Dermis blood vessel endothelial cell (primary cell): ENCODE data around the gene UBAC2. TPM values are rescaled to one million over a fixed set of nuclear protein-coding genes. Genes with fewer than 3 reads are reported as not detected.

ENCODE experiments used
- DNase-seq: peaks from one replicate; pipeline ENCODE4 v3.0.0; 2010
- total RNA-seq: library from RNA; depleted of rRNA; stranded (reverse); fragments of >200 nt; gene quantifications from 2 replicates; pipeline ENCODE4 v1.2.3, GENCODE V29; 2014

Gene UBAC2
- total RNA-seq, 1 donor from 2014 or later = 48.8 TPM

GRCh38 chr13:99314640-99315176 lies 114.1 kb downstream of the UBAC2 start:
- DNase-seq = peak; percentile 98

- no peak for DNase-seq
These were observed 114.5 kb downstream of the UBAC2 start for GRCh38 chr13:99315186-99315585.

GRCh38 chr13:99316224-99316623 lies 115.6 kb downstream of the UBAC2 start:
- DNase-seq = no peak

- DNase-seq = peak; percentile 25
These were observed 116.1 kb downstream of the UBAC2 start for GRCh38 chr13:99316657-99317256.

GRCh38 chr13:99320693-99321481 lies 120.2 kb downstream of the UBAC2 start:
- DNase-seq = peak; percentile 96

GRCh38 chr13:99321709-99322108 lies 121.1 kb downstream of the UBAC2 start:
- no peak for DNase-seq

GRCh38 chr13:99322297-99323103 lies 121.8 kb downstream of the UBAC2 start:
- peak; percentile 38 for DNase-seq

- no peak for DNase-seq
These were observed 122.8 kb downstream of the UBAC2 start for GRCh38 chr13:99323488-99323887.

- no peak for DNase-seq
These were observed 125.4 kb downstream of the UBAC2 start for GRCh38 chr13:99326012-99326411.

GRCh38 chr13:99327126-99327525 lies 126.5 kb downstream of the UBAC2 start:
- DNase-seq = no peak

- DNase-seq = no peak
These were observed 127.1 kb downstream of the UBAC2 start for GRCh38 chr13:99327761-99328160.

GRCh38 chr13:99329477-99329876 lies 128.8 kb downstream of the UBAC2 start:
- DNase-seq = no peak

GRCh38 chr13:99330942-99331341 lies 130.3 kb downstream of the UBAC2 start:
- no peak for DNase-seq

GRCh38 chr13:99331881-99332293 lies 131.2 kb downstream of the UBAC2 start:
- no peak for DNase-seq

- DNase-seq = no peak
These were observed 131.8 kb downstream of the UBAC2 start for GRCh38 chr13:99332456-99332855.

GRCh38 chr13:99334221-99334620 lies 133.6 kb downstream of the UBAC2 start:
- no peak for DNase-seq

- DNase-seq = no peak
These were observed 134.4 kb downstream of the UBAC2 start for GRCh38 chr13:99335087-99335486.

GRCh38 chr13:99335603-99336002 lies 134.9 kb downstream of the UBAC2 start:
- no peak for DNase-seq

- DNase-seq = no peak
These were observed 138.6 kb downstream of the UBAC2 start for GRCh38 chr13:99339230-99339721.

- DNase-seq = no peak
These were observed 139.2 kb downstream of the UBAC2 start for GRCh38 chr13:99339736-99340397.

- DNase-seq = no peak
These were observed 140.0 kb downstream of the UBAC2 start for GRCh38 chr13:99340638-99341037.

- DNase-seq = no peak
These were observed 141.5 kb downstream of the UBAC2 start for GRCh38 chr13:99341969-99342722.
